Measurements from ENCODE around the gene SEC62.

GRCh38 chr3:169923189-169923588, 43.4 kb upstream of the SEC62 start:
- TF ChIP-seq CTCF (IDR thresholded peaks at IDR 0.05; ENCODE audit: borderline replicate concordance, extremely low read depth, low read length, poor library complexity, severe bottlenecking): no peak
- TF ChIP-seq EZH2 (IDR thresholded peaks at IDR 0.05; ENCODE audit: borderline replicate concordance, low read depth, low read length, severe bottlenecking): no peak

Data from DND-41 (cell line).